T47D (cell line): ENCODE results near the gene RAB32.
"Not testable (repeated sequence)": the region's sequence is repeated elsewhere in the genome, so short reads cannot be mapped to it uniquely, and the experiment has no call there.

ENCODE experiments used
- DNase-seq, 2 experiments: peaks; one replicate each; pipeline versions ENCODE4 v3.0.0 to v3.0.0-alpha.2; 2011 to 2012; ENCODE audit warnings: low read depth in 1 of 2, low spot score in 1 of 2
- JUND ChIP-seq: IDR thresholded peaks from 2 replicates; pipeline ENCODE4 v1.6.1; 2012; ENCODE audit warnings: low read depth
- in situ Hi-C: cut with HindIII; loops from 2 replicates; pipeline ENCODE4 v1.10.0; 2016; ENCODE audit warnings: low sequenced_read_pairs, low pct_unique_long_range_greater_than_20kb

The RAB32 gene

GRCh38 chr6:146550911-146551310 is 7.3 kb downstream of the RAB32 start:
- in situ Hi-C loops: no loop called here
- TF ChIP-seq JUND: no peak
- no peak for DNase-seq

GRCh38 chr6:146551545-146551944 is 7.9 kb downstream of the RAB32 start:
- no peak for DNase-seq
- in situ Hi-C loops: no loop called here
- no peak for TF ChIP-seq JUND

GRCh38 chr6:146553377-146554135 is 9.9 kb downstream of the RAB32 start:
- in situ Hi-C loops: no loop called here
- TF ChIP-seq JUND: no peak
- no peak for DNase-seq

DNA sequence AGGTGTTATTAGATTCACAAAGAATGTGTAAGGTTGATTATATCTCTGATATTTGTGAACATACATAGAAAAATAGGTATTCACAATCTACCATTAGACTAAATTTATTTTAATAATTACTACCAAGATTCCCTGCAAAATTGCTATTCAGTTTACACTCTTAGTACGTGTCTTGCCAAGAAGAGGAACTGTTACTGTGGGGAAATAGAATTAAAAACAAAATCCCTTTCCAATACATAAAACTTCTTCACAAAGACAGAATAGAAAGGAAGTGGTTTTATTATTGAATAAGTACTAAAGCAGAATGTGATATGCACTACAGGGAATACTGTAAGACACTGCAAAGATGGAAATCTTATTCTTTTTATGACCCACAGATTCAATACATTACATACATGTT is 17.0 kb downstream of the RAB32 start:
- TF ChIP-seq JUND: no peak
- in situ Hi-C loops: no loop called here

GRCh38 chr6:146566661-146567060 is 23.0 kb downstream of the RAB32 start:
- in situ Hi-C loops, DNase-seq: not testable (repeated sequence)

More for the DNA sequence above, 17.0 kb downstream of the RAB32 start:
- no peak for DNase-seq

DNA sequence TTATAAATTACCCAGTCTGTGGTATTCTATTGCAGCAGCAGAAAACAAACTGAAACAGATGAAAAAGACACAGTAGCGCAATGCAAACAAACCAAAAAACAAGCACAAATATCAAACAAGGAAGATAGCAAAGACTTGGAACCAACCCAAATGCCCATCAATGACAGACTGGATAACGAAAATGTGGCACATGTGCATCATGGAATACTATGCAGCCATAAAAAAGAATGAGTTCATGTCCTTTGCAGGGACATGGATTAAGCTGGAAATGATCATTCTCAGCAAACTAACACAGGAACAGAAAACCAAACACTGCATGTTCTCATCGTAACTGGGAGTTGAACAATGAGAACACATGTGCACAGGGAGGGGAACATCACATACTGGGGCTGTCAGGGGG is 25.0 kb downstream of the RAB32 start:
- in situ Hi-C loops, DNase-seq: not testable (repeated sequence)

DNA sequence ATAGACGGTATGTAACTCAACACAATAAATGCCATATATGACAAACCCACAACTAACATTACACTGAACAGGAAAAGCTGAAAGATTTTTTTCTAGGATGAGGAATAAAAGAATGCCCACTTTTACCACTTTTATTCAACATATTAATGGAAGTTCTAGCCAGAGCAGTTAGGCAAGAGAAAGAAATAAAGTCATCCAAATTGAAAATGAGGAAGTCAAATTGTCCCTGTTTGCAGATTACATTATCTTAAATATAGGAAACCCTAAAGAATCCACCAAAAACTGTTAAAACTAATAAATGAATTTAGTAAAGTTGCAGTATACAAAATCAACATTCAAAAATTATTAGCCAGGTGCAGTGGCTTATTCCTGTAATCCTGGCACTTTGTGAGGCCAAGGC is 30.6 kb downstream of the RAB32 start:
- no peak for TF ChIP-seq JUND
- DNase-seq: no peak
- in situ Hi-C loops: no loop called here

GRCh38 chr6:146578054-146578453 is 34.4 kb downstream of the RAB32 start:
- no peak for TF ChIP-seq JUND
- in situ Hi-C loops: no loop called here
- DNase-seq: no peak

GRCh38 chr6:146581968-146582367 is 38.3 kb downstream of the RAB32 start:
- TF ChIP-seq JUND: no peak
- in situ Hi-C loops: no loop called here

DNA sequence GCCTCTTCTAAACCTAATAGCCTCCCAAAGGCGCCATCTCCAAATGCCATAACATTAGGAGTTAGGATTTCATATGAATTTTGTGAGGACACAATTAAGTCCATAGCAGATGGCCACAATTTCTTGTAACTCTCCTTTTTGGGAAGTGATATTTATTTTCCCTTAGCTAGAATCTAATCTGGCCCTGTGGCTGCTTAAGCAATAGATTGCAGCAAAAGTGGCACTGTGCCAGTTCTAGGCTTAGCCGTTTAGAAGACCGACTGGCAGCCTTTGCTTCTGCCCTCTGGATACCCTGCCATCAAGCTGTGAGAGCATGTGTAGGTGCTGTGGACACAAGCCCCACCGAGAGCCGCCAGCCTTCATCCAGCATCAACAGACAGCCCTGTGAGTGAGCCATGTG is 39.2 kb downstream of the RAB32 start:
- TF ChIP-seq JUND: no peak
- DNase-seq: no peak
- in situ Hi-C loops: no loop called here

More at GRCh38 chr6:146581968-146582367, 38.3 kb downstream of the RAB32 start:
- DNase-seq: no peak

GRCh38 chr6:146583966-146584365 is 40.3 kb downstream of the RAB32 start:
- no peak for DNase-seq
- in situ Hi-C loops: no loop called here
- no peak for TF ChIP-seq JUND

- TF ChIP-seq JUND: no peak
- in situ Hi-C loops: no loop called here
- no peak for DNase-seq
These were observed 43.8 kb downstream of the RAB32 start for GRCh38 chr6:146587459-146587858.

DNA sequence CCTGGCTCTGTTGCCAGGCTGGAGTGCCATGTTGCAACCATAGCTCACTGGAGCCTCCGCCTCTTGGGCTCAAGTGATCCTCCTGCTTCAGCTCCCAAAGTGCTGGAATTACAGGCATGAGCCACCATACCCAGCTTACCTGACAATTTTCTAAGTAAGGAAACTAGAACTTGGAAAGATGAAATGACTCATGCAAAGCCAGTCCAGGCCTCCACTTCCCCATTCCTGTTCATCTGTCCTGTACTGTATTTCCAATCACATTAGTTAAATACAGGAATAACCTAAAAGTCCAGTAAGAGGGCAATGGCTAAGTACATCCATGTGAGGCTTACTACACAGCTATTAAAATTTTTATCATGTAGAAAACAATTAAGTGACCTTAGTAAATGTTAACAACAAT is 46.9 kb downstream of the RAB32 start:
- no peak for TF ChIP-seq JUND
- DNase-seq: no peak
- in situ Hi-C loops: no loop called here

GRCh38 chr6:146592451-146592850 is 48.8 kb downstream of the RAB32 start:
- DNase-seq: no peak
- in situ Hi-C loops: no loop called here
- TF ChIP-seq JUND: no peak
